Brain microvascular endothelial cell (primary cell): Measurements from ENCODE around the gene SVOPL.

ENCODE experiments used
- DNase-seq: peaks from one replicate; pipeline ENCODE4 v3.0.0-alpha.2; 2020
- H3K27ac ChIP-seq: fragments of 250-450 bp; sonication (Bioruptor Pico); 2 replicates; pipeline ENCODE4 v1.5.1; 2020; ENCODE audit warnings: mild to moderate bottlenecking, moderate library complexity
- H3K27me3 ChIP-seq: fragments of 250-450 bp; sonication (Bioruptor Pico); replicated peaks from 2 replicates; pipeline ENCODE4 v1.5.1; 2020; ENCODE audit warnings: mild to moderate bottlenecking
- H3K36me3 ChIP-seq: fragments of 250-450 bp; sonication (Bioruptor Pico); replicated peaks from 2 replicates; pipeline ENCODE4 v1.5.1; 2020; ENCODE audit warnings: mild to moderate bottlenecking
- H3K4me3 ChIP-seq: 2 replicates; pipeline ENCODE4 v1.5.1; 2011; ENCODE audit warnings: low read depth, mild to moderate bottlenecking, control low read depth, low read length, moderate library complexity
- CTCF ChIP-seq: IDR thresholded peaks from 2 replicates; pipeline ENCODE4 v1.5.1; 2011; ENCODE audit warnings: low read depth, mild to moderate bottlenecking, moderate library complexity, low read length, control low read depth, inconsistent platforms; ENCODE audit errors: missing control alignments
- in situ Hi-C: cut with HindIII; loops from 2 replicates; pipeline ENCODE4 v1.10.0; 2017; ENCODE audit warnings: low sequenced_read_pairs, low pct_ligation_motif_present

Gene SVOPL

GRCh38 chr7:138553805-138554204, 147.4 kb downstream of the SVOPL start:
- Histone ChIP-seq H3K36me3 (peaks cover 59% of the 10 kb centered on the region), H3K27me3 (no peaks in the 10 kb centered on the region), H3K4me3 (no peak overlapping the region), H3K27ac (no peak overlapping the region)
- DNase-seq: no peak
- TF ChIP-seq CTCF: no peak
- in situ Hi-C loops: no loop called here

- Histone ChIP-seq H3K27me3 (no peaks in the 10 kb centered on the region), H3K4me3 (no peak overlapping the region), H3K36me3 (peaks cover 34% of the 10 kb centered on the region), H3K27ac (no peak overlapping the region)
- in situ Hi-C loops: no loop called here
- no peak for DNase-seq
- TF ChIP-seq CTCF: no peak
Observed at GRCh38 chr7:138551102-138551501, 150.1 kb downstream of the SVOPL start.

DNA sequence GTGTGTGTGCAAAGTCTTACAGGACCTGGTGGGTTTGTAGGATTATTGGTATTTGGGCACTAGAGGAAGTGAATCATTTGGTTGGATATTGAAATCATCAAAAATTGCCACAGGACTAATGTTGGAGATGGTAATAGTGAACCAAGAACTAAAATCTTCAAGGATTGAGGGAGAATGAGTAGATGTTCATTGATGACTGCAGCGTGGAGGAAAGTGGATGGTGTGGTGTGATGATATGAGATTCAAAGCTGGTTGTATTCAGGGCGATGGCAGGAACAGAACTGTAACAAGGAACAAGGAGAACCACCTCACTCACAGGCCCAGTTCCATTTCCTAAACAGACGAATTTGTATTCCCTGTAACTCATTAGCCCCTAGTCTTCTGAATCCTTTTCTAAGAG, 150.8 kb downstream of the SVOPL start:
- Histone ChIP-seq H3K36me3 (peaks cover 29% of the 10 kb centered on the region), H3K27ac (no peak overlapping the region)
- in situ Hi-C loops: no loop called here

GRCh38 chr7:138549082-138549481, 152.1 kb downstream of the SVOPL start:
- peaks cover 21% of the 10 kb centered on the region for H3K36me3 ChIP-seq
- in situ Hi-C loops: no loop called here
- no peak for TF ChIP-seq CTCF
- DNase-seq: no peak
- H3K27ac ChIP-seq: no peak overlapping the region
- H3K4me3 ChIP-seq: no peak overlapping the region
- H3K27me3 ChIP-seq: no peaks in the 10 kb centered on the region

More for the DNA sequence above, 150.8 kb downstream of the SVOPL start:
- DNase-seq: no peak
- TF ChIP-seq CTCF: no peak
- Histone ChIP-seq H3K27me3 (no peaks in the 10 kb centered on the region), H3K4me3 (no peak overlapping the region)

DNA sequence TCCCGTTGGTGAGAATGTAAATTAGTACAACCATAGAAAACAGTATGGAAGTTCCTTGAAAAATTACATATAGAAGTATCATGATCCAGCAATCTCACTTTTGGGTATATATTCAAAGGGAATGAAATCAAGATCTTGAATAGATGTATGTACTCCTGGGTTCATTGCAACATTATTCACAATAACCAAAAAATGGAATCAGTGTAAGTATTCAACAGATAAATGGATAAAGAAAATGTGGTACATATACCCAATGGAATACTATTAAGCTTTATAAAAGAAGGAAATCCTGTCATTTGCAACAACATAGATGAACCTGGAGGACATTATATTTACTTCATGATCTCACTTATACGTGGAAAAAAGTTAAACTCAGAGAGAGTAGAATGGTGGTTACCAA, 154.3 kb downstream of the SVOPL start:
- DNase-seq: no peak
- Histone ChIP-seq H3K36me3 (peaks cover 9% of the 10 kb centered on the region), H3K27me3 (no peaks in the 10 kb centered on the region), H3K4me3 (no peak overlapping the region), H3K27ac (no peak overlapping the region)
- in situ Hi-C loops: no loop called here
- no peak for TF ChIP-seq CTCF

- no peak for TF ChIP-seq CTCF
- DNase-seq: no peak
- no peaks in the 10 kb centered on the region for H3K27me3 ChIP-seq
- no peak overlapping the region for H3K4me3 ChIP-seq
- in situ Hi-C loops: no loop called here
- no peak overlapping the region for H3K27ac ChIP-seq
- peaks cover 2% of the 10 kb centered on the region for H3K36me3 ChIP-seq
Observed at GRCh38 chr7:138546064-138546619, 155.0 kb downstream of the SVOPL start.
